Glomerular visceral epithelial cell (primary cell): Measurements from ENCODE around the gene NSF.
"Not testable (repeated sequence)": the region's sequence is repeated elsewhere in the genome, so short reads cannot be mapped to it uniquely, and the experiment has no call there.

Experiments used
- DNase-seq: peaks from one replicate; pipeline ENCODE4 v3.0.0-alpha.2; 2016; ENCODE audit errors: extremely low spot score

Gene NSF

GRCh38 chr17:46756081-46756735 lies 165.7 kb downstream of the NSF start:
- DNase-seq = no peak

GRCh38 chr17:46756861-46757260 lies 166.4 kb downstream of the NSF start:
- DNase-seq = no peak

- DNase-seq = not testable (repeated sequence)
Measured at GRCh38 chr17:46757588-46757987, 167.1 kb downstream of the NSF start.

GRCh38 chr17:46758614-46759013 lies 168.1 kb downstream of the NSF start:
- no peak for DNase-seq

- DNase-seq = no peak
Measured at GRCh38 chr17:46759141-46759540, 168.7 kb downstream of the NSF start.

- no peak for DNase-seq
Measured at GRCh38 chr17:46763416-46763815, 172.9 kb downstream of the NSF start.

GRCh38 chr17:46764000-46764708 lies 173.7 kb downstream of the NSF start:
- DNase-seq = no peak

- DNase-seq = no peak
Measured at GRCh38 chr17:46764709-46765401, 174.4 kb downstream of the NSF start.

GRCh38 chr17:46765453-46765852 lies 175.0 kb downstream of the NSF start:
- no peak for DNase-seq

GRCh38 chr17:46766493-46767491 lies 176.3 kb downstream of the NSF start:
- DNase-seq = no peak

- no peak for DNase-seq
Measured at GRCh38 chr17:46768540-46768870, 178.0 kb downstream of the NSF start.

GRCh38 chr17:46768896-46769295 lies 178.4 kb downstream of the NSF start:
- DNase-seq = not testable (repeated sequence)

GRCh38 chr17:46769531-46770438 lies 179.3 kb downstream of the NSF start:
- no peak for DNase-seq

GRCh38 chr17:46770439-46770817 lies 180.0 kb downstream of the NSF start:
- DNase-seq = no peak

GRCh38 chr17:46770818-46771560 lies 180.5 kb downstream of the NSF start:
- peak; percentile 45 for DNase-seq

- DNase-seq = peak; percentile 61
Measured at GRCh38 chr17:46771561-46772474, 181.3 kb downstream of the NSF start.

GRCh38 chr17:46772475-46773220 lies 182.2 kb downstream of the NSF start:
- no peak for DNase-seq

GRCh38 chr17:46773221-46773605 lies 182.7 kb downstream of the NSF start:
- no peak for DNase-seq
